IMR-90 (cell line): ENCODE results near the gene MFAP4. TPM values are rescaled to one million over a fixed set of nuclear protein-coding genes. Genes with fewer than 3 reads are reported as not detected.

Experiments used
- ATAC-seq: fragments of 200-7000 bp; cut with Tn5 transposase; 2 replicates; pipeline ENCODE4 v1.9.1; 2020; ENCODE audit warnings: low read depth, mild to moderate bottlenecking, moderate library complexity
- BruUV-seq: library from RNA; stranded (reverse); fragments of 400-500 nt; replicated peaks from 2 replicates; lab custom pipeline; 2021; lab: Mats Ljungman, UMichigan
- CTCF ChIA-PET: fragments of 300-600 bp; formaldehyde crosslinking; extraction: SDS; loops from one replicate; lab custom pipeline; 2021; ENCODE audit warnings: antibody characterized with exemption; lab: Yijun Ruan, JAX
- POLR2A ChIA-PET: fragments of 300-600 bp; sonication (Branson Sonifier 250); formaldehyde crosslinking; loops from one replicate; lab custom pipeline; 2022; ENCODE audit warnings: antibody characterized with exemption; ENCODE audit not compliant: unreplicated experiment; lab: Charles Lee
- DNase-seq: peaks from one replicate; pipeline ENCODE4 v3.0.0; 2013
- H2AFZ ChIP-seq: replicated peaks from 2 replicates; pipeline ENCODE3; 2013; ENCODE audit warnings: low read length, mild to moderate bottlenecking; ENCODE audit not compliant: poor library complexity
- H2AK5ac ChIP-seq: 2 replicates; pipeline ENCODE4 v1.6.1; 2013; ENCODE audit warnings: low read depth, low read length, inconsistent platforms
- H2AK9ac ChIP-seq: replicated peaks from 2 replicates; pipeline ENCODE3; 2013; ENCODE audit warnings: mild to moderate bottlenecking, low read depth, low read length, moderate library complexity; ENCODE audit not compliant: poor library complexity
- H2BK120ac ChIP-seq: 2 replicates; pipeline ENCODE4 v1.6.1; 2013; ENCODE audit warnings: low read depth, low read length, inconsistent platforms
- H2BK15ac ChIP-seq: 3 replicates; pipeline ENCODE4 v1.6.1; 2013; ENCODE audit warnings: low read depth, low read length, inconsistent platforms
- H2BK20ac ChIP-seq: 2 replicates; pipeline ENCODE4 v1.6.1; 2013; ENCODE audit warnings: low read depth, mild to moderate bottlenecking, inconsistent platforms, low read length, moderate library complexity
- H2BK5ac ChIP-seq: 2 replicates; pipeline ENCODE4 v1.6.1; 2013; ENCODE audit warnings: mild to moderate bottlenecking, low read depth, low read length, inconsistent platforms; ENCODE audit not compliant: poor library complexity, severe bottlenecking
- H3K14ac ChIP-seq: replicated peaks from 2 replicates; pipeline ENCODE4 v1.6.1; 2013; ENCODE audit warnings: low read depth, low read length, inconsistent platforms
- H3K18ac ChIP-seq: 2 replicates; pipeline ENCODE4 v1.6.1; 2013; ENCODE audit warnings: low read depth, low read length, control low read depth
- H3K23ac ChIP-seq: 2 replicates; pipeline ENCODE4 v1.6.1; 2013; ENCODE audit warnings: low read depth, low read length, inconsistent platforms
- H3K27ac ChIP-seq: 2 replicates; pipeline ENCODE4 v1.5.1; 2013; ENCODE audit warnings: mild to moderate bottlenecking, control low read depth, low read length; ENCODE audit not compliant: insufficient read depth
- H3K27me3 ChIP-seq: 2 replicates; pipeline ENCODE4 v1.6.1; 2013; ENCODE audit warnings: low read length; ENCODE audit not compliant: control insufficient read depth, insufficient read depth
- H3K36me3 ChIP-seq: 2 replicates; pipeline ENCODE4 v1.6.1; 2013; ENCODE audit warnings: low read length, mixed read lengths; ENCODE audit not compliant: control insufficient read depth, insufficient read depth
- H3K4ac ChIP-seq: 2 replicates; pipeline ENCODE4 v1.6.1; 2013; ENCODE audit warnings: low read depth, low read length, inconsistent platforms
- H3K4me1 ChIP-seq: 2 replicates; pipeline ENCODE4 v1.6.1; 2013; ENCODE audit warnings: low read length, mixed read lengths; ENCODE audit not compliant: control insufficient read depth, insufficient read depth
- H3K4me2 ChIP-seq: 2 replicates; pipeline ENCODE4 v1.6.1; 2013; ENCODE audit warnings: low read depth, mild to moderate bottlenecking, control low read depth, low read length, moderate library complexity
- H3K4me3 ChIP-seq: 2 replicates; pipeline ENCODE4 v1.5.1; 2013; ENCODE audit warnings: low read depth, mild to moderate bottlenecking, control low read depth, low read length, moderate library complexity; ENCODE audit not compliant: insufficient read depth
- H3K56ac ChIP-seq: 2 replicates; pipeline ENCODE4 v1.6.1; 2013; ENCODE audit warnings: low read length, inconsistent platforms; ENCODE audit not compliant: insufficient read depth; ENCODE audit errors: extremely low read depth
- H3K79me1 ChIP-seq, 2 experiments: 2 replicates each; pipeline ENCODE4 v1.6.1; 2013; ENCODE audit warnings: low read length in 2 of 2, inconsistent platforms in 1 of 2, low read depth in 1 of 2
- H3K9ac ChIP-seq: 2 replicates; pipeline ENCODE4 v1.6.1; 2013; ENCODE audit warnings: low read depth, low read length, control low read depth
- H3K9me1 ChIP-seq: 2 replicates; pipeline ENCODE4 v1.6.1; 2013; ENCODE audit warnings: low read length, inconsistent platforms; ENCODE audit not compliant: insufficient read depth
- H3K9me3 ChIP-seq: 2 replicates; pipeline ENCODE4 v1.6.1; 2013; ENCODE audit warnings: low read length; ENCODE audit not compliant: control insufficient read depth, insufficient read depth
- H4K20me1 ChIP-seq: 2 replicates; pipeline ENCODE4 v1.6.1; 2013; ENCODE audit warnings: low read length, inconsistent platforms; ENCODE audit not compliant: insufficient read depth
- H4K5ac ChIP-seq: 2 replicates; pipeline ENCODE4 v1.6.1; 2013; ENCODE audit warnings: mild to moderate bottlenecking, low read depth, low read length, control low read depth
- H4K8ac ChIP-seq, 2 experiments: 2 replicates each; pipeline ENCODE4 v1.6.1; 2013; ENCODE audit warnings: low read depth in 2 of 2, low read length in 2 of 2, control low read depth in 1 of 2, inconsistent platforms in 1 of 2
- H4K91ac ChIP-seq: 2 replicates; pipeline ENCODE4 v1.6.1; 2013; ENCODE audit warnings: low read depth, low read length, inconsistent platforms; ENCODE audit not compliant: insufficient read depth
- BHLHE40 ChIP-seq: fragments of 150-350 bp; IDR thresholded peaks from 2 replicates; pipeline ENCODE4 v1.6.1; 2016; ENCODE audit warnings: mild to moderate bottlenecking, low read depth, low read length
- CEBPB ChIP-seq: IDR thresholded peaks from 2 replicates; pipeline ENCODE4 v1.6.1; 2012; ENCODE audit warnings: low read depth, low read length, improper control_type of control experiment
- CHD1 ChIP-seq: IDR thresholded peaks from 2 replicates; pipeline ENCODE4 v1.6.1; 2012; ENCODE audit warnings: low read depth, low read length, improper control_type of control experiment
- CTCF ChIP-seq: conservative IDR thresholded peaks from 2 replicates; pipeline ENCODE4 v1.5.1; 2012; ENCODE audit warnings: mild to moderate bottlenecking, low read depth, low read length, improper control_type of control experiment
- ELK1 ChIP-seq: fragments of 150-350 bp; IDR thresholded peaks from 2 replicates; pipeline ENCODE4 v1.6.1; 2016; ENCODE audit warnings: low read depth, mild to moderate bottlenecking, low read length, moderate library complexity, borderline replicate concordance
- FOS ChIP-seq: fragments of 150-350 bp; IDR thresholded peaks from 2 replicates; pipeline ENCODE4 v1.6.1; 2016; ENCODE audit warnings: low read depth, low read length
- MAFK ChIP-seq: IDR thresholded peaks from 2 replicates; pipeline ENCODE4 v1.6.1; 2012; ENCODE audit warnings: low read depth, low read length, improper control_type of control experiment
- MAZ ChIP-seq: IDR thresholded peaks from 2 replicates; pipeline ENCODE4 v1.6.1; 2012; ENCODE audit warnings: low read depth, mild to moderate bottlenecking, low read length, improper control_type of control experiment, moderate library complexity, borderline replicate concordance
- MXI1 ChIP-seq: IDR thresholded peaks from 2 replicates; pipeline ENCODE4 v1.6.1; 2012; ENCODE audit warnings: low read depth, mild to moderate bottlenecking, low read length, moderate library complexity, borderline replicate concordance
- NFE2L2 ChIP-seq: fragments of 150-350 bp; IDR thresholded peaks from 2 replicates; pipeline ENCODE4 v1.6.1; 2016; ENCODE audit warnings: low read depth, mild to moderate bottlenecking, low read length
- POLR2A ChIP-seq: IDR thresholded peaks from 2 replicates; pipeline ENCODE4 v1.6.1; 2012; ENCODE audit warnings: mild to moderate bottlenecking, low read depth, low read length
- RAD21 ChIP-seq: IDR thresholded peaks from 2 replicates; pipeline ENCODE4 v1.6.1; 2012; ENCODE audit warnings: low read length, improper control_type of control experiment
- RCOR1 ChIP-seq: IDR thresholded peaks from 2 replicates; pipeline ENCODE4 v1.6.1; 2012; ENCODE audit warnings: mild to moderate bottlenecking, low read length, improper control_type of control experiment; ENCODE audit not compliant: insufficient replicate concordance
- RFX5 ChIP-seq: IDR thresholded peaks from 2 replicates; pipeline ENCODE4 v1.8.0; 2012; ENCODE audit warnings: low read depth, mild to moderate bottlenecking, low read length, moderate library complexity
- SMC3 ChIP-seq: fragments of 150-350 bp; IDR thresholded peaks from 2 replicates; pipeline ENCODE4 v1.6.1; 2016; ENCODE audit warnings: low read depth, mild to moderate bottlenecking, antibody characterized with exemption, low read length, moderate library complexity
- USF2 ChIP-seq: fragments of 150-350 bp; IDR thresholded peaks from 2 replicates; pipeline ENCODE4 v1.6.1; 2017; ENCODE audit warnings: mild to moderate bottlenecking, antibody characterized with exemption, low read length, low read depth
- WGBS, 2 experiments: methylation state at CpG; one replicate each; pipeline versions ENCODE4 v1.1.5 to v1.1.7; 2013; ENCODE audit warnings: missing lambda C conversion rate in 2 of 2; ENCODE audit not compliant: insufficient read length in 1 of 2; ENCODE audit errors: extremely low coverage in 2 of 2; 5-methylcytosine and 5-hydroxymethylcytosine counted together
- dilution Hi-C: fragments of 300-500 bp; cut with HindIII; formaldehyde crosslinking; loops from one replicate; pipeline ENCODE4 v1.14.3; 2018; ENCODE audit warnings: low sequenced_read_pairs; ENCODE audit not compliant: unreplicated experiment
- in situ Hi-C: fragments of 300-500 bp; cut with MboI; formaldehyde crosslinking; loops from 3 replicates; pipeline ENCODE4 v1.14.3; 2019; ENCODE audit warnings: low sequenced_read_pairs, inconsistent platforms, mixed read lengths
- intact Hi-C: fragments of 100-400 bp; cut with micrococcal nuclease; formaldehyde crosslinking; loops from 2 replicates; pipeline ENCODE4 v1.10.0; 2022
- polyA plus RNA-seq, 3 experiments: library from polyadenylated mRNA; depleted of rRNA; stranded (reverse); fragments of >200 nt; gene quantifications; 2 replicates each; pipeline ENCODE4 v1.2.3, GENCODE V29; 2012; ENCODE audit warnings: low replicate concordance in 1 of 3
- total RNA-seq: library from RNA; depleted of rRNA; stranded (reverse); fragments of >200 nt; gene quantifications from 2 replicates; pipeline ENCODE4 v1.2.3, GENCODE V29; 2012

Gene MFAP4
- total and polyA plus RNA-seq, 2 of the 4 experiments (the other 2 are of a cell fraction), result 7.0 to 71.6 TPM

- Histone ChIP-seq H3K9me3 (no peaks in the 10 kb centered on the region), H3K9ac (no peak overlapping the region), H2BK5ac (no peak overlapping the region), H2BK120ac (no peak overlapping the region), H3K56ac (no peak overlapping the region), H3K9me1 (no peaks in the 10 kb centered on the region), H3K4me2 (no peak overlapping the region), H4K8ac (no peak overlapping the region), H3K79me1 (no peaks in the 10 kb centered on the region), H3K27ac (no peak overlapping the region), H4K5ac (no peak overlapping the region), H3K4me3 (no peak overlapping the region), H2AK9ac (no peak overlapping the region), H3K27me3 (no peaks in the 10 kb centered on the region; the same call in 1 of the 2 replicates), H2BK20ac (no peak overlapping the region), H3K36me3 (no peaks in the 10 kb centered on the region), H4K91ac (no peak overlapping the region), H2AK5ac (no peak overlapping the region), H3K14ac (no peak overlapping the region), H3K4me1 (peaks cover 1% of the 10 kb centered on the region; the same call in 1 of the 2 replicates), H4K20me1 (no peaks in the 10 kb centered on the region), H3K18ac (no peak overlapping the region), H3K4ac (no peak overlapping the region), H2AFZ (no peak overlapping the region), H2BK15ac (no peak overlapping the region), H3K23ac (no peak overlapping the region)
- ChIA-PET POLR2A (no interaction called here), CTCF (no interaction called here)
- no peak for DNase-seq
- in situ Hi-C loops (no loop called here), intact Hi-C loops (no loop called here), dilution Hi-C loops (no loop called here)
- TF ChIP-seq SMC3 (no peak), CTCF (no peak), RCOR1 (no peak), MAFK (no peak), RAD21 (no peak), RFX5 (no peak), MAZ (no peak), USF2 (no peak), ELK1 (no peak), CEBPB (no peak), MXI1 (no peak), NFE2L2 (no peak), BHLHE40 (no peak), POLR2A (no peak), CHD1 (no peak), FOS (no peak)
- ATAC-seq, result no peak
- WGBS, 2 experiments, result no CpG with 5 or more reads among the region's 5 CpGs
- no TSS peak for BruUV-seq
Measured at GRCh38 chr17:19426631-19427030, 39.6 kb upstream of the MFAP4 start.
